Medulla oblongata (tissue), 1 donor: ENCODE measurements around the gene NFIA.

Experiments used
- DNase-seq: peaks from one replicate; pipeline ENCODE4 v3.0.0-alpha.2; 2015; ENCODE audit errors: extremely low spot score

Gene NFIA

DNA sequence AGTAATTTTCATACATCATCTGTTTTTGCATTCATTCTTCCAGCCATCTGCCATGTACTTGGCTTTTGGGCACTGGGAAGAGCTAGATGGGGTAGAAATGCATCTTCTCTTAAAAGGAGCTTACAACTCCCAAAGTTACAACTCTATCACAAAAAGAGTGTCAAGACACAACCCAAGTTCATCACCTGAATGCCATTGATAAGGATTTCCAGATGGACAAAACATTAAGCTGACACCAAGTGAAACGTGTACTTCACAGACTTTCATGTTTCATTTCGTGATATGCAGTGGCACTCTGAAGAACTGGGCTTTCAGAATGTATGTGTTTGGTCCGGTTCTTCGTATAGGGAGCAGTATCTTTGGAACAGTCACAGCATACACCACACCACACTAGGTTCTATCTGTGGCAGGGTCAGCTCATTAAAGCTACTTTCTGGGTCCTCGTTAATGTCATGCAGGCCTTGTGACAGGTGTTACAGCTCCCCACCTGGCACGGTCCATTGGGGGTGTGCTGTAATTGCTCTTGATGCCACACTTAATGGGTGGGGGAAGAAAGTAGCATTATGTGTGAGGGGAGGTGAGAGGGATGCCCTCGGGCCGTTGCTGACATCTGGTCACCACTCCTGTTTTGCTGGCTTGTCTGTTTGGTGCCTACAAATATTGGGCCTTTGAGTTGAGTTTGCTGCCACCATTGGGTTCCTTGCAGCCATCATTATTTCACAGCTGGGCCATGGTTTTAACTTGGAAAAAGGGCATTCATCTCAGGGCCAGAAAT, 164.9 kb downstream of the NFIA start:
- no peak for DNase-seq

DNA sequence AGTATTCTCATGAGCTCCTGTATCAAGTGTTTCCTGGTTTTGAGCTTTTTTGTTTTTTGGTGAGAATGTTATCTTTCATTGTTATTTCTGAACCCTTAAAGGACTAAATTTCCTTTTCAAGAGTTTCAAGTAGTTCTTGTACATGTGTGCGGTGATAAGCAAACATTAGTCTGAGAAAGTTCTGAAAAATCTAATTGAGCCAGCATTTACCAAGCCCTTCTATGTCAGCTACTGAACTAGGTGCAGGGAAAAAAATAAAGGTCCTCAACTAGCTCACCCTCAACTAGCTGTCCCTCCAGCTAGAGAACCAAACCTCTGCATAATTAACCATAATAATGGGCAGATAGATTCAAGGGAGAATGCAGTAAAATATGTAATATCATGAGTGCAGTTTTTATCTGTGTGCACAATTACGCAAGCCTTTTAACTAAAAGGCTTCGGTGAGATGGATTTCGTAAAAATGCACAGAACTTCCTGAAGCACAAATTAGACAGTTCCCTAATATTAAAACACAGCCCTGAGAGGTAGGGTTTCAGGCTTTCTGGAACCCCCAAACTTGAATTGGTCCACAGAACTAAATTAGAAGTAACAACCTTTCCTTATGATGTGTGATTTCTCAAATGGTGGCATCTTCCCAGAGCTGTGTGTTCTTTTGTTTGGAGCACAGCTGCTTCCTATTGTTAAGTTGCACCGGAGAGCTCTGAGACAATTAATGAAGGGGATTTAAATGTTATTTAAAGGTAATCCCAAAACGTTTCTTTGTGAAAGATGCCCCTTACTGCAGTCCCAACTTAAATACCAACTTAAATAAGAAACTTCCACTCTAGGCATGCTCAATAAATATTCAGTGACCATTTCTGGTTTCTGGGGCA, 165.8 kb downstream of the NFIA start:
- no peak for DNase-seq

DNA sequence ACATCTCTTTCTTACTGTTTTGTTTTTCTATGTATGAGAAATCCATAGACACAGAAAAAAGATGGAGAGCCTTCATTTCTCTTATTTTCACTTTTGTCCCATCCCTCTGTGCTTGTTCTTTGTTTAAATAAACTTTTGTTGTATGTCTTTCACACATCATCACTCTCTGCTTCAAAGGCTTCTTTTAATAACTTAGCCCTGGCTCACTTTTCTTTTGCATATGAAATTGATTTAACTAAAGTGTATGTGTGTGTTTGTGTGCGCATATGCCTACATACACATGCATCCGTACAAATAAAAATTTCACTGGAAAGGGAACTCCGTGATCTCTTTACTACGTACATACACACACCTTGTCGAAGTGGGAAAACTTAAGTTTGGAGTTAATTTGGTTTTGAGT, 168.6 kb downstream of the NFIA start:
- no peak for DNase-seq

DNA sequence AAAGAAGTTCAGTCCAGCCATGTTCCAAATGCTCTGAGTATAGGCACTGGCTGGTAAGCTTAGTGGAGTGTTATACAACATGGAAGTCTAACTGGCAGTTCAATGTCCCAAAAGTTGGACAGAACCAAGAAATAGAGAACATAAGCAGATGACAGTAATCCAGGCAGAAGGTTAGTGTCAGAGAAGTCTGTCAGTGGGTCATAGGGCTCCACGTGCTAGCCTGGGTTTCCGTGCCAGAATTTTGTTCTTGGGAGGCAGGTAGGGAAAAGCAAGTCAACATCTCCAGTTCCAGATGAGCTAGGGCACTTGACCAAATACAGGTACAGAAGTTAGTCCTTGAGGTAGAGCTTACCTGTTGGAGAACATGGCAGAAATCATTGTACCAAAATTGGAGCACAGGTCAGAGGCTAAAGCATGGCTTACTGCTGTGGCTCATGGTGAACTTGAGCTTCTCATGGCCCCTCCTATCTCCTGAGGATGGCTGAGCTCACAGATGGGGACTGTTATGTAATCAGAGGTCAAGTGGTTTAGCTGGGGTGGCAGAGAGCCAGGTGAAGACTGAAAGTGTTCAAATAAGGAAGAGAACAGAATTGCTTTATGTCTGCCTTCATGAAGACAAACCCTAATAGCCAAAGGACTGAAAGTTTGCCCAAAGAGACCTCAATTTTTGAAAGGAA, 170.8 kb downstream of the NFIA start:
- DNase-seq: peak; percentile 91

DNA sequence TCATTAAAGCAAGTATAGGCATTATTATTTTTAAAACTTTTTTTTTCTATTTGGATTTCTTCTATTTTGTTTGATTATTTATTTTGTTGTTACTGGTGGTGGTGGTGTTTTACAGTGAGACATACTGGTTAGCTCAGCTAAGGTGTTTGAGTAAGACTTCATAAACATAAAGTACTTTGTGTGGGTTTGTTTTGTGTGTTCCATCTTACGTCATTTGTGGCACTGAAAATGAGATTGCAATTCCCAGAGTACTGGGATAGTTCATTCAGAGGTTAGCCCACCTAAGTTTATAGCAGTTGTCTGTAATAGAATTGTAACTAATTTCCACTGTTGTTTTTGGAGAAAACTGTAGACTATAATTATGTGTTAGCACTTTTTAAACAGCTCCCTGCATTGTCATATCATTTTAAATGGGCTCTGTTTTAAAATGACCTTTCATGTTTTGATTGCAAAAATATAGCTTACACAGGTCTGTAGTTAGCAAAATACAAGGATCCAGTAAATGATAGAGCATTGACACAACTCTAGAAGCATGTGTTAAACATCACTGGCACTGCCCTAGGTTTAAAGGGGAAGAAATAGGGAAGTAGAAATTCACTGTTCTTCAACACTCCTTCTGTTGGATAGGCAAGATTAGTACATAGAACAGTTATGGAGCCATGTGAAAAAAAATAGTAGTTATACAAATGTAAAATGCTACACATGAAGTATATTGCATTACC, 171.7 kb downstream of the NFIA start:
- no peak for DNase-seq

DNA sequence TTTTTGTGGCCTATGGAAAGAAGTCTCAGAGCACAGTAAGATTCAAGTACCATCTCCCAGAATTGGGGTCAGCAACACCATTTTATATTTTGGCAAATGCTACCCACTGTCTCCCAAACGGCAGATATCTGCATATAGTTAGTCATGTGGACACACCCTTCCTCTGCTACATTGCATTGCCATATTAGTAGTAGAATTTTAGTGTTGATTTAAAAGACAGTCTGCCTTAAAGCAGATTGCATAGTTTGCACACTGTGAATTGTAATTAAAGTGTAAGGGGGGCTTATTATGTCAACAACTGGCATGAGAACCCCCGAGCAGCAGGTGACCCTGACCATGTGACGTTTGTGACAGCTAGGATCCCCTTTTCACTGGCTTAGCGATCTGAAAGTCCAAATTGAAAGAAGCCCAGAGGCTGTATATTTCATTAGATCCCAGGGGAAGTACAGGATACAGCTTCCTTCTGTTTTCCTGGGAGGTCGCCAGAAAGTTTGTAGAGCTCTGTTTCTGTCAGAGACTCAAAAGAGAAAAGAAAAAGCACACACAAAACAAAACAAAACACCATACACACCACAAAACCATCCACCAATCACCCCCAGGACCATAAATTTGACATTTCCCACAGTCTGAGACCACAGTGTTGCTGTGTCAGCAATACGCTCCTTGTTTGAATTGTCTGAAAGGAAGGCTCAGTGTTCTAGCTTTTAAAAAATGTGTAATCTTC, 172.4 kb downstream of the NFIA start:
- DNase-seq: peak; percentile 80

DNA sequence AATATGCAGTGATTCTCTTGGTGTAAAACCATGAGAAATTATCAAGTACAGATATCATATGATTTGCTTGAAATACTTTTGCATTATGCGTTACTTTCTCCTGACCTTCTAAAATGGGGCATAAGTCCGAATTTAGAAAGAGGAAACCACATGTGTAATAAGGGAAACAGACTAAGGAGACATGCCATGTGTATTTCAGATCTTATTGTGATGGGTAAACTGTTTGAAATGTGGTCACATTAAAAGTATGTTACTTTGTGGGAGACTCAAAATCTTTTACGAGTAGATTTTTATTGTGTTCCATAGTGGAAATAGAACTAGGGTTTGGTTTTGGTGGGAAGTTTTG, 173.0 kb downstream of the NFIA start:
- DNase-seq: peak; percentile 65

DNA sequence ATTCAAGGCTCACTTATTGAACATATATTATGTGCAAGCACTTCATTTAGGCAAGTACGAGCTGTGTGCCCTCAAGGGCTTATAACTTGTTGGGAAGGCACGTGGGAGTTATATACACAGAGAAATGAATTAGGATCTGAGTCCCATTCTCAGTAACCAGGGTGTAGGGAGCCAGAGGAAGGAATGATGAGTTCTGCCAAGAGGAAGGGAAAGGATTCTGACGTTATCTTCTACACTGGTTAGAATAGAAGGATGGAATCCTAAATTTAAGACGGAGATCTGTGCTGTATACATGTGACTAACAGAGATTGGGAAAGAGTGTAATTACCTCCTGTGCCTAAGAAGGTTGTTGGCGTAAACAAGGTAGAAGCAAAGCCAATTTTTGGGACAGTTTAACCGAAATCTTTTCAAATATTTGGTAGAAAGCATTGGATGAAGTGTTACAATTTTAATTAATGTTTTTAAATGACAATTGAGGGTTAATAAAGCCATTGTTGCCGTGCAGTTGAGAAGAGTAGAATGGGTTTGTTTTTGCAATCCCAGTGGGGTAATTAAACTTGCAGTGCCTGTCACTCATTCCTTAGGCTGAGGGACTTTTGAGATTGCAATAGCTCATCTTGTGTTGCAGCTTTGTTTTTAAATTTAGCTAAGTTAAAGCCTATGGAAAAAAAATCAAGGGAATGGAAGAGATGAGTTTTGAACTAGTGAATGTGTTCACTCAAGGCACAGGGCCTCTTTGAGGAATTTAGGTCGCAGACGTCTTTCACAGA, 177.2 kb downstream of the NFIA start:
- no peak for DNase-seq

DNA sequence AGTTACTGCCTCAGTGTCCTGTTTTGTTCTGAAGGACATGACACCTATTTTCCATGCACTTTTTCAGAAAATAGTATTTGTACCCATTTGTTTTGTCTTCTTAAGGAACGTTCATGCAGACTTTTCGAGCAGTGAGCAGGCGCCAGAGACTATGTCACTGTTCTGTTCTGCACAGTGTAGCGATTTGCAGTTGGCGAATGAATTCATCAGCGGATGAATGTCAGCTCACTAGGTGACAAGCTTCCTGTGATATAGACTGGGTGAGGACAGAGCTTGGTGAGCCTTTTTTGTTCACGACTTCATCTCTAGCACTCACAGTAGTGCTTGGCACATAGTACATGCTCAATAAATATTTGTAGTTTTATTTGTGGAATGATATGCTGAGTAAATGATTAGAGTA, 177.8 kb downstream of the NFIA start:
- no peak for DNase-seq

DNA sequence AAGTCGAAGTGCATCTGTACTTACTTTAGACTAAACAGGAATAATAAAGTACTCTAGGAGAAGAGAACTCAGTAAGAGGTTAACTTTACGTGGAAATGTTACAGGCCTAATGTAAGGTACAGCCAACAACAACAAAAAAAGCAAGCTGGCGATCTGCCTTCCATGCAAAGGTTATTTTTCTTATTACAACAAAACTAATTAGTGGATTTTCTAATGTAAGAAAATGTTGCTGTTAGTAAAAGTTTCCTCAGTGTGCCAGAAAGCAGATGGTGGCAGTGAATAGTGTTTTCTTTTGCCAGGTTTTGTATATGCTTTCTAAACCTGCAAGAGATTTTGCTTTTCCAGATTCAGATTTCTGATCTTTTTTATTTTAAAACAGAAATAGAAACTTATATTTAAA, 179.2 kb downstream of the NFIA start:
- DNase-seq: no peak

DNA sequence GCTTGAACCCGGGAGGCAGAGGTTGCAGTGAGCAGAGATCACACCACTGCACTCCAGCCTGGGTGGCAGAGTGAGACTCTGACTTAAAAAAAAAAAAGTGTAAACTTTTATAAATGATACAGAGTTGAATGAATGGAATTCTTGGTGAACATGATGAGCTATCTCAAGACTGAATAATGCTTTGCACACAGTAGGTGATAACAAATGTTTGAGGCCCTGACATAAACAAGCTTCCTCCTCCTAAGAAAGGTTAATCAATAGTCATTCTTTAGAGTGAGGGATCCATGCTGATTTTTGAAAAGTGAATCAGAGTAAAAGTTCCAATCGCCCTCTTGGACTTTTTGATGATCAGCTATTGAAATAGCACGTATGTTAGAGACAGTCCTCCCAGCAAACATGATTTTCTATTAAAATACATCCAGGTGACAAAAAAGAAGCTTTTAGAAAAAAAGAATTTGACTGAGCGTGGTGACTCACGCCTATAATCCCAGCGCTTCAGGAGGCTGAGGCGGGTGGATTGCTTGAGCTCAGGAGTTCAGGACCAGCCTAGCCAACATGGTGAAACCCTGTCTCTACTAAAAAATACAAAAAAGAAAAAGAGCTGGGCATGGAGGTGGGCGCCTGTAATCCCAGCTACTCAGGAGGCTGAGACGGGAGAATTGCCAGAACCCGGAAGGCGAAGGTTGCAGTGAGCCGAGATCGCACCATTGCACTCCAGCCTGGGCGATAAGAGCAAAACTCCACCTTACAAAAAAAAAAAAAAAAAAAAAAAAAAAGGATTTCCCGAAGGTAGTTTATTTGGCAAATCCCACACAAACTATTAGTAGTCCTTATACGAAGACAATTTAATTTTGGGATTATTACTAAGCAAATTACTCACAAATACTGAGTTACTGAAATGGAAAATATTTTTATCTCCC, 181.8 kb downstream of the NFIA start:
- no peak for DNase-seq

DNA sequence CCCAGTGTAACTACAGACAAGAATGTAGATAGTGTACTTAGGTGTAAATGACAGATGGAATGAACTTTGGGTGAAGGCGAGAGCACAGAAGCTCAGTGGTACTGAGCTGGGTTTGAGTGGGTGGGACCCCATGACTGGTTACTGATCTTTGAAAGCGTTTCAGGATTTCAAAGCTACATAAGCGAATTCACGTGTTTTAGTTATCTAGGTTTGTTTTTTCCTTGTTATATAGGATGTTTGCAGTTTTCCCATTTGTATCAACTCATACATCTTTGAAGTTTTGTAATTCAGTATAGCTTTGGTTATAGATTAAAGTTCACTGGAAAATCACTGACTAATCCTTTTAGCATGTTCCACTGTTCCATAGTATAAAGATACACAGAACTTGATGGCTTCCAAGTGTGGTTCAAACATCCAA, 182.5 kb downstream of the NFIA start:
- DNase-seq: no peak

DNA sequence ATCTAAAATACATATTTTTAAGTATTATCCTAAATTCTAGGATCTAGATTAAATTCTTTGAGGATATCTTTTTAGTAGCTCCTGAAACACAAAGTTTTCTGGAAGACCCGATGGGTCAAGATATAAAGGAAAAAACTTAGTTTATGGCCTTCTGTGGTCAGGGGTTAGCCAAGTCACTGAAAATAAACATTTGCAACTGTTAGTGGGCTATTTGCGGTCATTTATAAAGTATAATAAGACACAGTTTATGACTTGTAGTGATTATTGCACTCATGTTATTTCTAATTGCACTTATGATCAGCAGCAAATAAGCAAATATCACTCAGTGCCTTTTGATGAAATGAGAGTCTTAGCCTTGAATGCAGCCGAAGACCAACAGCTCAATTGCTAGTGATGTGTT, 183.3 kb downstream of the NFIA start:
- DNase-seq: no peak

DNA sequence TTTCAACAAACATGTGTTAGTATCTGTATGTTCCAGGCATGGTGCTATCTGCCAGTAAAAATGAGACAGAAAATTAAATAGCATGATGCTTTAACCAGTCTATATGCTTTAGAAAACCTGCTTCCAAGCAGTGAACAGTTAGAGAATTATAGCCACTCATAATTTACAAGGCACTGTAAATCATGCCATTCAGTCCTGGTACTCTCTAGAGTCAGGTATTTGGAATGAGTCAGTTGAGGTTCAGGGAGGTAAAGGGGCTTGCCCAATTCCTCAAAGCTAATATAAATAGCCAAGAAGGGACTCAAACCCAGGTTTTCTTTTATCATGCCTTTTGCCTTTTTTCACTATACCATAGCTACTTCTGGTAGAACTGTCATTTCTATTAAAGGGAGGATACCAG, 184.4 kb downstream of the NFIA start:
- DNase-seq: no peak

DNA sequence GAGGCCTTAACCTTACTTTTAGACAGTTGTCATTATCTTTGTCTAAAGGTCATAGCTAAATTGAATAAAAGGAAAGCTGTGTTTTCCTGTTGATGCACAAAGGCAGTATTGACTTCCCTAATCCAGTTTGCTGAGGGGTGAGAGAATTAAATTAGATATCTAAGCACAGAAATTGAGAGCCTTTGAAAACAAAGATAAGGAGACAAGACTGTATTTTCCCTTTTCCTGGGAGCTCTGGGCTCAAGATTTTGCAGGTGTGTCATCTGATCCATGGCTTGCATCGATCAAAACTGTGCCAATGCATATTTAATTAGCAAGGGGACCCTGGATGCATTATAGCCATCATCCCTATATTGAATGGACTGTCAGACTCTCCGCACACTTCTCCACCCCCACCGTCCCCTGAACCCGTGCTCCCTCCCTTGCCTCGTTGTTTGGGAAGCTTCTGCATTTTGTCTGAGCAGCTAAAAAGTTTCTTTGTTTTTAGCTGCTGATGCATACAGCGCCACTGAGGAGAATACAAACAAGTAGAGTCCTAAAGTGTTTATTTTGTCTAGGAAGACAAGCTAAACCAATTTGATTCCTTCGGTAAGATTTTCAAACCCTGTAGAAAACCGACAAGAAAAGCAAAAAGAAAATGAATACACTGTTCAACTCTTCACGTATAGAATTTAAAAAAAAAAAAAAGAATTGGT, 186.3 kb downstream of the NFIA start:
- peak; percentile 92 for DNase-seq

DNA sequence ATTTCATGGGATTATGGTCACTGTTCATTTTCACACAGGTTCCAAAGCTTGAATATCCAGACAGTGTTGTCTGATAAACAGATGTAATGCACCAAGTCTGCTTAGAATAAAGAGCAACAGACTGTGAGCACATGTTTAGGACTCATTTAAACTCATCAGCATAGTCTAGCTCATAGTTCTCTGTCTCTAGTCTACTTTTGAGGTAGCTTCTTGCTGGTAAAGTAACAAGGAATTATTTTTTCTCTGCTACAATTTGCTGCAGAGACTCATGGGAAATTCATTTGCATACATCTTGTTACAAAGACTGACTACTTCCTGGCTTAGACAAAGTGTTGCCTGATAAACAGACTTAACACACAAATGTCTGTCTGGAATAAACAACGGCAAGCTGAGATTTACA, 187.2 kb downstream of the NFIA start:
- peak; percentile 58 for DNase-seq

DNA sequence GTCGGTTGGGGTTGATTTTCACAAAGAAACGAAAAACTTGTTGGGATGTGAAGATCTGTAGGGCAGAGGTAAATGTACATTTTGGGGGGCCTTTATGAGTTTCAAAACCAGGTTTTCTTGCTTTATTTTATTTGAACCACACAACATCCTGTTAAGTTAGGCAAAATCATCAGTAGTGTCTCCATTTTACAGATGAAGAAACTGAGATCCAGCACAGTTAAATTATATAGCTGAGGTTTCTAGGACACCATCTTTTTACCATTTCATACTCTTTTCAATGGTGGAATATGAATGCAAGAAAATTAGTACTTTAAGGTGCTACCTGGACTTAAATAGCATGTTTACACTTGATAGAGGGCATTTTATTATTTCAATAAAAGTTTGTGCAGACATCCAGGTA, 187.7 kb downstream of the NFIA start:
- DNase-seq: no peak

DNA sequence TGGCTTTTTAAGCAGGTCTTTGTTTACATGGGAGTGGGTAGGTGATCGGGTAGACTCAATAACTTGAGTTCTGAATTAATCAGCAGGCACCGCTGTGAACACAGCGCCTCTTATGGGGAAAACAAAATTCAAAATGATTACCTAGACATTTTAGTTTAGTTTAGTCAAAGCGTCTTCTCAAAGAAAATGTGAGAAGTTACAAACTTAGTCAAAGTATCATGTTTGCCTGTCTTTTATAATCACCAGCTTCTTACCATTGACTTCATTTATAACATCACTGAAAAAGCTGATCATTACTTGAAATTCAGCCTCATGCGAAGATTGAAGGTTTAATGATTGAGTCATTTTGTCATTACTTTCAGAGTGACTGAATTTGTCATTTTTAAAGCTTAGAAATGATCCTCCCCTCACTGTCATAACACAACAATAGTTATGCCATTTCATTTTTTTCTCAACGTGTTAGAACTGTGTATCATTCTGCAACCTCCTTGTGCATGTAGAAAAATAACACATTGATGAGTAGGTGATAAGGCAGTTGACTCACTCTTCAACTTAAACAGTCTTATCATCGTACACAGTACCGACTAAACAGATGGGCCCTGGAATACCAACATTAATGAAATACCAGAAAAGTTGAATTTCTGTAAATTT, 188.5 kb downstream of the NFIA start:
- DNase-seq: peak; percentile 26
